Ovary (tissue), 9 donors: Measurements from ENCODE around the gene MITF. TPM values are rescaled to one million over a fixed set of nuclear protein-coding genes. Genes with fewer than 3 reads are reported as not detected.
"Not testable (repeated sequence)": the region's sequence is repeated elsewhere in the genome, so short reads cannot be mapped to it uniquely, and the experiment has no call there.

Experiments
- DNase-seq, 5 donors: peaks; one replicate each; pipeline ENCODE4 v3.0.0-alpha.2; 2019 to 2020
- H3K27ac ChIP-seq, 2 donors: fragments of 200-600 bp; one replicate each; pipeline versions ENCODE4 v1.5.1 to v1.8.0; 2019 to 2022
- H3K27me3 ChIP-seq: fragments of 200-600 bp; one replicate; pipeline ENCODE4 v1.8.0; 2022
- H3K36me3 ChIP-seq: fragments of 200-600 bp; sonication (generic); one replicate; pipeline ENCODE4 v1.5.1; 2019
- H3K4me1 ChIP-seq: one replicate; pipeline ENCODE4 v1.8.1; 2013; ENCODE audit warnings: mild to moderate bottlenecking, moderate library complexity; ENCODE audit not compliant: insufficient read depth
- H3K4me3 ChIP-seq: fragments of 200-600 bp; sonication (generic); one replicate; pipeline ENCODE4 v1.5.1; 2017
- H3K9me3 ChIP-seq, 2 donors: fragments of 200-600 bp in 1 of 2; sonication (generic) in 1 of 2; one replicate each; pipeline versions ENCODE4 v1.5.1 to v1.8.1; 2013 to 2019; ENCODE audit warnings: mild to moderate bottlenecking in 1 of 2, moderate library complexity in 1 of 2
- EP300 ChIP-seq: sonication (generic); formaldehyde crosslinking; IDR thresholded peaks from one replicate; pipeline ENCODE4 v1.6.1; 2017; ENCODE audit warnings: antibody characterized with exemption
- POLR2A ChIP-seq: fragments of 450-650 bp; IDR thresholded peaks from one replicate; pipeline ENCODE4 v1.6.1; 2017; ENCODE audit warnings: antibody characterized with exemption, mild to moderate bottlenecking, moderate library complexity
- WGBS, 3 donors: extraction: QIAGEN DNeasy Blood & Tissue Kit in 1 of 3; methylation state at CpG; one replicate each; pipeline versions ENCODE4 v1.1.5 to v1.1.7; 2013 to 2017; 5-methylcytosine and 5-hydroxymethylcytosine counted together
- intact Hi-C, 4 donors: fragments of 100-400 bp; cut with DNase I; formaldehyde crosslinking; loops; one replicate each; pipeline versions ENCODE4 v1.11.0 to v1.15.1; 2022 to 2023
- polyA plus RNA-seq, 2 donors: library from polyadenylated mRNA; stranded (reverse); fragments of 200-250 nt in 1 of 2; fragments of 350-450 nt in 1 of 2; fragmentation: Illumina TruSeq in 1 of 2; extraction: RNeasy Lipid Tissue Mini Kit (QIAGEN cat#74804) in 1 of 2; gene quantifications; one replicate each; pipeline ENCODE4 v1.2.3, GENCODE V29; 2013 to 2014
- total RNA-seq, 7 donors: library from RNA; depleted of rRNA in 2 of 7; stranded (reverse); fragments of >200 nt in 2 of 7; fragmentation: NEBNext Ultra II Directional in 3 of 7; extraction: Animal tissue kit (Norgen Biotek cat#: 25700) in 3 of 7; gene quantifications; one replicate each; pipeline versions ENCODE4 v1.1.0 to v1.2.4, GENCODE V29; 2016 to 2023
- TF ChIP-seq, protein P1 (sequence below), 3 donors: fragments of 450-650 bp in 2 of 3; fragments of 200-600 bp in 1 of 3; IDR thresholded peaks; one replicate each; pipeline versions ENCODE4 v1.5.1 to v1.8.0; 2016 to 2022; ENCODE audit warnings: antibody characterized with exemption in 3 of 3, mild to moderate bottlenecking in 1 of 3
- donor health status: DM: no; HTN: no; CAD: no; lungs with moderate emphysema.
- donor health status: DM: no; HTN: no; CAD: no.
- donor health status: Bipolar disorder and iron deficiency.
- donor health status: DM: yes; HTN: yes; CAD: no.
- donor health status: DM: no; HTN: no; CAD: no.
- donor health status: DM: yes; HTN: yes; CAD: no.

The MITF gene
- total and polyA plus RNA-seq, 9 donors, result 13.6 to 38.0 (median 24.9) TPM

DNA sequence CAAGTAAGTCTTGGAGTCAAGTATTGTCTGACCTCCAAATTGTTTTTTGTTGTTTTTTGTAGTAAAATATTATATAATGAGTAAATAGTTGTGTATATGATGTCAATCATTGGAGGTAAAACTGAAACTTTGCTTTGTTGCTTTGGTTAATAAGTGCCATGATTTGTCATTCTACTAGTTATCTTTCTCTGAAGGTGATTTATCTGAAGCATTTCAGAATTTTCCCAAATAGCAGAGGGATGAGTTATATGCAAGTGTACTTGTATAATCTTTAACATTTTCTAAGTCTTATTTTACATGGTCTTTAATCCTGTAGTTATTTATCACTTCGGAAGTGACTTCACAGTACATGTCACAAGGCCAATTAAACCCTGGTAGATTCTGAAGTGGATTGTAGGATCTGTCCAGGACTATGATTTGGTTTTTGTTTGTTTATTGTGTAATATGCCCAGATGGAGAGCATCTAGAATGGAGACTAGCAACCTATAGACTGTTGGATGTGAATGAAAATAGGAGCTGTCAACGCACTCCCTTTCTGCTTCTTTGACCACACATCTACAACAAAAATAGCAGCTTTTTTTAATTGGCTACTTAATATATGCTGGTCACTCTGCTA lies 167.2 kb downstream of the MITF start:
- DNase-seq, result no peak
- TF ChIP-seq, protein P1, sequence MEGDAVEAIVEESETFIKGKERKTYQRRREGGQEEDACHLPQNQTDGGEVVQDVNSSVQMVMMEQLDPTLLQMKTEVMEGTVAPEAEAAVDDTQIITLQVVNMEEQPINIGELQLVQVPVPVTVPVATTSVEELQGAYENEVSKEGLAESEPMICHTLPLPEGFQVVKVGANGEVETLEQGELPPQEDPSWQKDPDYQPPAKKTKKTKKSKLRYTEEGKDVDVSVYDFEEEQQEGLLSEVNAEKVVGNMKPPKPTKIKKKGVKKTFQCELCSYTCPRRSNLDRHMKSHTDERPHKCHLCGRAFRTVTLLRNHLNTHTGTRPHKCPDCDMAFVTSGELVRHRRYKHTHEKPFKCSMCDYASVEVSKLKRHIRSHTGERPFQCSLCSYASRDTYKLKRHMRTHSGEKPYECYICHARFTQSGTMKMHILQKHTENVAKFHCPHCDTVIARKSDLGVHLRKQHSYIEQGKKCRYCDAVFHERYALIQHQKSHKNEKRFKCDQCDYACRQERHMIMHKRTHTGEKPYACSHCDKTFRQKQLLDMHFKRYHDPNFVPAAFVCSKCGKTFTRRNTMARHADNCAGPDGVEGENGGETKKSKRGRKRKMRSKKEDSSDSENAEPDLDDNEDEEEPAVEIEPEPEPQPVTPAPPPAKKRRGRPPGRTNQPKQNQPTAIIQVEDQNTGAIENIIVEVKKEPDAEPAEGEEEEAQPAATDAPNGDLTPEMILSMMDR (IDR thresholded peaks at IDR 0.05), result no peak
- TF ChIP-seq POLR2A, result no peak
- TF ChIP-seq EP300, result no peak
- no peaks in the 10 kb centered on the region for H3K4me1 ChIP-seq

DNA sequence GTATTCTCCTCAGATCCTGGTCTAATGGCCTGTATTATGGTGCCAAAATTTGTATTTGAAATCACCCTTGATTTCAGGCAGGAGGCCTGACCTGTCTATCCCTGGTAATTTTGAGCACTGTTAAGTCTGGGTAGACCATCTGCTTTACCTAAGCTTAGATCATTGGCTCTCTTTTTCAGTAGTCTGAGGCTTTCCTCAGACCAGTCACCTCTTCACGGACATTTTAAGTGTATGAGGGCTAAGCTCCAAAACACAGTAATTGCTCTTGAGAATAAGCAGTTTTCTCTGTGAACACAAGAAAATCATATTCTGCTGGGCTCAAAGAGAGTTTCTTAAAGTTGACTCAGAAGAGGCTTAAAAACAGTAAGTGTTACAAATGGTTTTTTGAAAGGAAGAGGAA lies 168.3 kb downstream of the MITF start:
- Histone ChIP-seq H3K27ac (no peak overlapping the region), H3K27me3 (no peaks in the 10 kb centered on the region), H3K4me1 (no peaks in the 10 kb centered on the region), H3K9me3 (no peaks in the 10 kb centered on the region), H3K4me3 (no peak overlapping the region), H3K36me3 (no peaks in the 10 kb centered on the region)
- intact Hi-C loops, result no loop called here
- TF ChIP-seq, protein P1 (IDR thresholded peaks at IDR 0.05), result no peak
- TF ChIP-seq EP300 (no peak), POLR2A (no peak)
- WGBS, 3 donors, result 44 to 49% (median 45%) methylated on average over 1 of the region's 1 CpG
- no peak for DNase-seq

More for the DNA sequence above, 167.2 kb downstream of the MITF start:
- 93 to 97% (median 96%) methylated on average over 2 of the region's 2 CpGs for WGBS, 3 donors
- no peak overlapping the region for H3K27ac ChIP-seq
- H3K27me3 ChIP-seq, result no peaks in the 10 kb centered on the region
- no peak overlapping the region for H3K4me3 ChIP-seq
- no peaks in the 10 kb centered on the region for H3K36me3 ChIP-seq
- intact Hi-C loops, result no loop called here
- H3K9me3 ChIP-seq, result no peaks in the 10 kb centered on the region

DNA sequence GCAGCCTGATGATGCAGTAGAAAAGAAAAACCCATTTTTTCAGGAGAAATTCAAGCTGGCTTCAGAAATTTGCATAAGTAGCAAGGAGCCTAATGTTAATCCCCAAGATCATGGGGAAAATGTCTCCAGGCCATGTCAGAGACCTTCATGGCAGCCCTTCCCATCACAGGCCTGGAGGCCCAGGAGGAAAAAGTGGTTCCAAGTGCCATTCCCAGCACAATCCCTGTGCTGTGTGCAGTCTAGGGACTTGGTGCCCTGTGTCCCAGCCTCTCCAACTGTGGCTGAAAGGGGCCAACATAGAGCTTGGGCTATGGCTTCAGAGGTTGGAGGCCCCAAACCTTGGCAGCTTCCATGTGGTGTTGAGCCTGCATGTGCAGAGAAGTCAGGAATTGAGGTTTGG lies 170.6 kb downstream of the MITF start:
- H3K36me3 ChIP-seq, DNase-seq, H3K9me3 ChIP-seq, H3K27me3 ChIP-seq, H3K4me1 ChIP-seq, intact Hi-C loops, H3K4me3 ChIP-seq, H3K27ac ChIP-seq: not testable (repeated sequence)

DNA sequence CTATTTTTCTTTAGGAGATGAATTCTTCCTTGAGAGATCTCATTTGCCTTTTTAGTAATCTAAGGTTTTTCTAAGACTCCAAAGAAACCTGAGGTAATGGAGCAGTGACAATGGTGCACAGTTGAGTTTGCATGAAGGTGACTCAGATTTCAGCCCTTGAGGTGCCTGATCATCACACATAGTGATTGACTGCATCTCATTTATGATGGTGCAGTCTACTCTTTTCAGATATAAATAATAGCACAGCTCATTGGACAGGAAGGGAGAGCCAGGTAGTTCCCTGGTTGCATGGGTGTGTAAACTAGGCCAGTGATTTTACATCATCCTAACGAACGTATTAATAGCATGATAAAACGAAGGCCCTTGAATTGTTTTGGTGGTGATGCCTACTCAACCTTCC lies 174.2 kb downstream of the MITF start:
- H3K27me3 ChIP-seq, result no peaks in the 10 kb centered on the region
- 94 to 96% (median 95%) methylated on average over 3 of the region's 3 CpGs for WGBS, 3 donors
- intact Hi-C loops, result no loop called here

DNA sequence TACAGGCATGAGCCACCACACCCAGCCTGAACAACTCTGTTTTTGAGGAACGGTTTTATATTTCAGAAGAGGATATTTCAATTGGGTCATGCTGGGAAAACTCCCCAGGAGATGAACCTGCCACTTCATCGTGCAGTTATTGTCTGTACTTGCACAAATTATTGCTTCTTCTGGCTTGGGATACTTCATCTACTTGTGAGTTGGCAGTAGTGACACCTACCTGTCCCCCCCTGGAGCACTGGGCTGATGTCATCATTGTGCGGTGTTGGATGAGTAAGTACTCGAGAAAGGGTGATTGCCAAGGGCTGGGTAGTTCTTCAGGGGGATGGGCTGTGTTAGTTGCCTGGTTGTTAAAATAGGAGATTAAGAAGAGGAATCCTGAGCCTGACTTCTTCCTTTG lies 175.1 kb downstream of the MITF start:
- Histone ChIP-seq H3K27me3 (no peaks in the 10 kb centered on the region), H3K9me3 (no peaks in the 10 kb centered on the region), H3K27ac (no peak overlapping the region), H3K4me1 (no peaks in the 10 kb centered on the region), H3K36me3 (no peaks in the 10 kb centered on the region), H3K4me3 (no peak overlapping the region)
- no peak for DNase-seq
- no peak for TF ChIP-seq EP300
- no peak for TF ChIP-seq POLR2A
- TF ChIP-seq, protein P1 (IDR thresholded peaks at IDR 0.05), result no peak
- WGBS, 3 donors, result 93 to 97% (median 94%) methylated on average over 4 of the region's 4 CpGs
- intact Hi-C loops, result no loop called here

More for the DNA sequence above, 174.2 kb downstream of the MITF start:
- H3K4me3 ChIP-seq, result no peak overlapping the region
- H3K4me1 ChIP-seq, result no peaks in the 10 kb centered on the region
- H3K36me3 ChIP-seq, result no peaks in the 10 kb centered on the region
- no peak for DNase-seq
- H3K9me3 ChIP-seq, result no peaks in the 10 kb centered on the region
- H3K27ac ChIP-seq, result no peak overlapping the region
- TF ChIP-seq EP300 (no peak), POLR2A (no peak)
- TF ChIP-seq, protein P1 (IDR thresholded peaks at IDR 0.05), result no peak
